ENCODE data around the gene GOLGA6D.
"Not testable (repeated sequence)": the region's sequence is repeated elsewhere in the genome, so short reads cannot be mapped to it uniquely, and the experiment has no call there.

GOLGA6D gene

GRCh38 chr15:75333654-75334419, 51.2 kb downstream of the GOLGA6D start:
- not testable (repeated sequence) for DNase-seq (ENCODE audit: low read depth)

GRCh38 chr15:75335313-75335704, 52.7 kb downstream of the GOLGA6D start:
- no peak for DNase-seq (ENCODE audit: low read depth)

GRCh38 chr15:75335705-75336355, 53.2 kb downstream of the GOLGA6D start, which contains the start of gene COMMD4:
Gene COMMD4 (plus strand): TSS chr15:75336063. CDS start chr15:75336090, 27 bp downstream.
- peak; percentile 47 for DNase-seq (ENCODE audit: low read depth)

GRCh38 chr15:75338661-75339240, 56.1 kb downstream of the GOLGA6D start:
- DNase-seq (ENCODE audit: low read depth) = no peak

GRCh38 chr15:75339531-75340240, 57.1 kb downstream of the GOLGA6D start:
- no peak for DNase-seq (ENCODE audit: low read depth)

GRCh38 chr15:75342221-75342620, 59.6 kb downstream of the GOLGA6D start:
- no peak for DNase-seq (ENCODE audit: low read depth)

GRCh38 chr15:75343953-75344352, 61.3 kb downstream of the GOLGA6D start:
- DNase-seq (ENCODE audit: low read depth) = not testable (repeated sequence)
